ENCODE data around the gene KAT5.
A peak's percentile ranks its signal among the peaks of the same experiment; 100 is the strongest.
"Not testable (repeated sequence)": the region's sequence is repeated elsewhere in the genome, so short reads cannot be mapped to it uniquely, and the experiment has no call there.

KAT5 gene

GRCh38 chr11:65744699-65745042, 32.6 kb downstream of the KAT5 start:
- no peak for DNase-seq

- no peak for DNase-seq
Observed at GRCh38 chr11:65745049-65745448, 33.0 kb downstream of the KAT5 start.

DNA sequence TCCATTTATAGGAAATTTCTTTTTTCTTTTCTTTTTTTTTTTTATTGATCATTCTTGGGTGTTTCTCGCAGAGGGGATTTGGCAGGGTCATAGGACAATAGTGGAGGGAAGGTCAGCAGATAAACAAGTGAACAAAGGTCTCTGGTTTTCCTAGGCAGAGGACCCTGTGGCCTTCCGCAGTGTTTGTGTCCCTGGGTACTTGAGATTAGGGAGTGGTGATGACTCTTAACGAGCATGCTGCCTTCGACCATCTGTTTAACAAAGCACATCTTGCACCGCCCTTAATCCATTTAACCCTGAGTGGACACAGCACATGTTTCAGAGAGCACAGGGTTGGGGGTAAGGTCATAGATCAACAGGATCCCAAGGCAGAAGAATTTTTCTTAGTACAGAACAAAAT, 50.1 kb downstream of the KAT5 start:
- not testable (repeated sequence) for DNase-seq

GRCh38 chr11:65762816-65763215, 50.8 kb downstream of the KAT5 start:
- not testable (repeated sequence) for DNase-seq

- no peak for DNase-seq
Observed at GRCh38 chr11:65764434-65764833, 52.4 kb downstream of the KAT5 start.

GRCh38 chr11:65766535-65766934, 54.5 kb downstream of the KAT5 start:
- DNase-seq = no peak

- DNase-seq = no peak
Observed at GRCh38 chr11:65767406-65767805, 55.4 kb downstream of the KAT5 start.

DNA sequence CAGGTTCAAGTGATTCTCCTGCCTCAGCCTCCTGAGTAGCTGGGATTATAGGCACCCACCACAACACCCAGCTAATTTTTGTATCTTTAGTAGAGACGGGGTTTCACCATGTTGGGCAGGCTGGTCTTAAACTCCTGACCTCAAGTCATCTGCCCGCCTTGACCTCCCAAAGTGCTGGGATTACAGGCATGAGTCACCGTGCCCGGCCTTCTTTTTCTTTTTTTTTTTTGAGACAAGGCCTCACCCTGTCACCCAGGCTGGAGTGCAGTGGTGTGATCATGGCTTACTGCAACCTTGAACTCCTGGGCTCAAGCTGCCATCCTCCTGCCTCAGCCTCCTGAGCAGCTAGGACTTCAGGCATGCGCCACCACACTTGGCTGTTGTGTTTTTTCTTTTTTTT, 55.8 kb downstream of the KAT5 start:
- peak in 3 of 4 experiments; percentile 40 to 60 (median 55) for DNase-seq

All from suppressor macrophage (primary cell).